OCI-LY1 (cell line): Measurements from ENCODE around the gene SRD5A3.

Source experiments
- H2AFZ ChIP-seq: fragments of 200-600 bp; sonication (generic), shearing (Covaris generic); 2 replicates; pipeline ENCODE4 v1.6.0; 2014; ENCODE audit warnings: antibody characterized with exemption, mild to moderate bottlenecking, low read length
- H3F3A ChIP-seq: fragments of 200-600 bp; sonication (generic), shearing (Covaris generic); 2 replicates; pipeline ENCODE4 v1.6.0; 2014; ENCODE audit warnings: mild to moderate bottlenecking, antibody characterized with exemption, low read length, moderate library complexity; ENCODE audit not compliant: insufficient read depth
- H3K27ac ChIP-seq: fragments of 200-600 bp; sonication (generic); 2 replicates; pipeline ENCODE4 v1.5.1; 2014; ENCODE audit warnings: low read length, mixed run types, mild to moderate bottlenecking, low read depth; ENCODE audit not compliant: poor library complexity, severe bottlenecking
- H3K27me3 ChIP-seq: fragments of 200-600 bp; sonication (generic); 2 replicates; pipeline ENCODE4 v1.6.0; 2014; ENCODE audit warnings: antibody characterized with exemption, mild to moderate bottlenecking, low read length, moderate library complexity; ENCODE audit not compliant: insufficient read depth
- H3K36me3 ChIP-seq: fragments of 200-600 bp; sonication (generic); 2 replicates; pipeline ENCODE4 v1.6.1; 2014; ENCODE audit warnings: mild to moderate bottlenecking, antibody characterized with exemption, low read length, moderate library complexity, mixed read lengths; ENCODE audit not compliant: insufficient read depth
- H3K4me1 ChIP-seq: fragments of 200-600 bp; sonication (generic); 2 replicates; pipeline ENCODE4 v1.5.1; 2014; ENCODE audit warnings: mild to moderate bottlenecking, low read length, moderate library complexity; ENCODE audit not compliant: insufficient read depth, severe bottlenecking
- H3K4me2 ChIP-seq: fragments of 200-600 bp; sonication (generic), shearing (Covaris generic); 2 replicates; pipeline ENCODE4 v1.6.1; 2014; ENCODE audit warnings: low read length
- H3K4me3 ChIP-seq: fragments of 200-600 bp; sonication (generic); 2 replicates; pipeline ENCODE4 v1.5.1; 2014; ENCODE audit warnings: low read length, low read depth, mild to moderate bottlenecking, mixed read lengths; ENCODE audit not compliant: poor library complexity, severe bottlenecking
- H3K79me2 ChIP-seq: fragments of 200-600 bp; shearing (Covaris generic); 2 replicates; pipeline ENCODE4 v1.6.1; 2016; ENCODE audit warnings: mixed run types, low read length, mixed read lengths; ENCODE audit not compliant: insufficient read depth
- H3K9ac ChIP-seq: fragments of 200-600 bp; sonication (generic), shearing (Covaris generic); 2 replicates; pipeline ENCODE4 v1.6.1; 2014; ENCODE audit warnings: mild to moderate bottlenecking, low read length, mixed read lengths
- H3K9me2 ChIP-seq: fragments of 200-600 bp; sonication (generic), shearing (Covaris generic); 2 replicates; pipeline ENCODE4 v1.6.1; 2014; ENCODE audit warnings: low read depth, mild to moderate bottlenecking, low read length, mixed read lengths
- H3K9me3 ChIP-seq: fragments of 200-600 bp; shearing (Covaris generic); 2 replicates; pipeline ENCODE4 v1.6.1; 2014; ENCODE audit warnings: low read length, mixed read lengths
- H4K20me1 ChIP-seq: fragments of 200-600 bp; sonication (generic), shearing (Covaris generic); 2 replicates; pipeline ENCODE4 v1.6.0; 2016; ENCODE audit warnings: mild to moderate bottlenecking, low read length; ENCODE audit not compliant: insufficient read depth
- CTCF ChIP-seq: fragments of 200-600 bp; sonication (generic), shearing (Covaris generic); IDR thresholded peaks from 2 replicates; pipeline ENCODE4 v1.5.1; 2017; ENCODE audit warnings: mild to moderate bottlenecking, antibody characterized with exemption, low read length, moderate library complexity, mixed read lengths
- EZH2 ChIP-seq: fragments of 200-600 bp; sonication (generic), shearing (Covaris generic); IDR thresholded peaks from 2 replicates; pipeline ENCODE4 v1.8.0; 2017; ENCODE audit warnings: borderline replicate concordance, mixed run types, mild to moderate bottlenecking, antibody characterized with exemption, low read length, moderate library complexity, mixed read lengths

SRD5A3 gene

DNA sequence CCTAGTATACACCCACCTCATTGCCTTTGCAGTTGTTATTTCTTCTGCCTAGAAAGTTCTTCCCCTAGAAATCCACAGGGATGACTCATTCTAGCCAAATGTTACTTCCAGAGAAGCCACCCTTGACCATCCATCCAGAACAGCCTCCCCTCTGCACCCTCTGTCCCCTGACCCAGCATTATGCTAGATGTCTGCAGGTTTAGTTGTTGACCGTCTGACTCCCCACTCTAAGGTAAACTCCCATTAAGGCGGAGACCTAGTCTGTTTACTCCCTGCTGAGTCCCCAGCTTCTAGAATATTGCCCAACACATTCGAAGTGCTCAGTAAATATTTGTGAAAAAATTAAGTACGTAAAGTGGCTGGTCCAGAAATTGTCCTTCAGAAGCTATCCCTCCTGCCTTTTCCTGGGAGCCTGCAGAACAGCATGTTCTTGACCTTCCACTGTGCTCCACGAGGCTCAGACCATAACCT is 11.0 kb downstream of the SRD5A3 start:
- Histone ChIP-seq H3K9me2 (no peaks in the 10 kb centered on the region), H3K36me3 (peaks cover 17% of the 10 kb centered on the region), H3K4me3 (no peak overlapping the region), H3K4me1 (peaks cover 10% of the 10 kb centered on the region), H3K79me2 (no peaks in the 10 kb centered on the region), H3K9ac (no peak overlapping the region), H3F3A (no peaks in the 10 kb centered on the region), H4K20me1 (no peaks in the 10 kb centered on the region), H2AFZ (no peak overlapping the region), H3K9me3 (peaks cover under 1% of the 10 kb centered on the region; the same call in 1 of the 2 replicates), H3K27ac (no peak overlapping the region), H3K4me2 (no peak overlapping the region), H3K27me3 (no peaks in the 10 kb centered on the region)
- TF ChIP-seq EZH2 = no peak
- no peak for TF ChIP-seq CTCF

DNA sequence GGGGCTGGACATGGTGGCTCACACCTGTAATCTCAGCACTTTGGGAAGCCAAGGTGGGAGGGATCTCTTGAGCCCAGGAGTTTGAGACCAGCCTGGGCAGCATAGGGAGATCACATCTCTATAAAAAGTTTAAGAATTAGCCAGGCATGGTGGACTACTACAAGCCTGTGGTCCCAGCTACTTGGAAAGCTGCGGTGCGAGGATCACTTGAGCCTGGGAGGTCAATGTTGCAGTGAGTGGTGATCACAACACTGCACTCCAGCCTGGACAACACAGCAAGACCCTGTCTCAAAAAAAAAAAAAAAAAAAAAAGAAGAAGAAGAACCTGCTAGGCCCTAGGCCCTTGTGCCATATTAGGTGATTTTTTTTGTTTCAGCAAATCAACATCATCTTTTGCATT is 12.2 kb downstream of the SRD5A3 start:
- Histone ChIP-seq H3K27me3 (no peaks in the 10 kb centered on the region), H3K27ac (no peak overlapping the region), H4K20me1 (no peaks in the 10 kb centered on the region), H2AFZ (no peak overlapping the region), H3F3A (no peaks in the 10 kb centered on the region), H3K36me3 (peaks cover 5% of the 10 kb centered on the region; the same call in 1 of the 2 replicates), H3K9ac (no peak overlapping the region), H3K4me2 (no peak overlapping the region), H3K9me2 (no peaks in the 10 kb centered on the region), H3K9me3 (no peaks in the 10 kb centered on the region), H3K4me3 (no peak overlapping the region), H3K4me1 (peaks cover 10% of the 10 kb centered on the region), H3K79me2 (no peaks in the 10 kb centered on the region)
- TF ChIP-seq EZH2 (no peak), CTCF (no peak)

- H3K9me3 ChIP-seq = no peaks in the 10 kb centered on the region
- no peaks in the 10 kb centered on the region for H4K20me1 ChIP-seq
- H3K4me2 ChIP-seq = no peak overlapping the region
- no peaks in the 10 kb centered on the region for H3K79me2 ChIP-seq
- H3K27ac ChIP-seq = no peak overlapping the region
- H2AFZ ChIP-seq = no peak overlapping the region
- H3K4me1 ChIP-seq = peaks cover 10% of the 10 kb centered on the region
- 0 out of 2 replicates have a peak, but pooled peaks cover 4% of the 10 kb centered on the region for H3K36me3 ChIP-seq
- no peaks in the 10 kb centered on the region for H3K27me3 ChIP-seq
- no peak overlapping the region for H3K4me3 ChIP-seq
- H3K9me2 ChIP-seq = no peaks in the 10 kb centered on the region
- H3F3A ChIP-seq = no peaks in the 10 kb centered on the region
- no peak for TF ChIP-seq CTCF
- no peak for TF ChIP-seq EZH2
- no peak overlapping the region for H3K9ac ChIP-seq
Observed at GRCh38 chr4:55358668-55359067, 12.6 kb downstream of the SRD5A3 start.
